GM12865 (cell line): ENCODE measurements around the gene SYAP1.
"Not testable (repeated sequence)": the region's sequence is repeated elsewhere in the genome, so short reads cannot be mapped to it uniquely, and the experiment has no call there.

Experiments
- DNase-seq: peaks from one replicate; pipeline ENCODE4 v3.0.0; 2010; ENCODE audit warnings: low read depth
- H3K4me3 ChIP-seq: 2 replicates; pipeline ENCODE4 v1.5.1; 2011; ENCODE audit warnings: mild to moderate bottlenecking, low read depth, low read length, control low read depth
- TF ChIP-seq, protein P1 (sequence below): IDR thresholded peaks from 2 replicates; pipeline ENCODE4 v1.5.1; 2011; ENCODE audit warnings: low read length, control low read depth, low read depth, inconsistent platforms; ENCODE audit not compliant: insufficient read depth; ENCODE audit errors: missing control alignments

Gene SYAP1

DNA sequence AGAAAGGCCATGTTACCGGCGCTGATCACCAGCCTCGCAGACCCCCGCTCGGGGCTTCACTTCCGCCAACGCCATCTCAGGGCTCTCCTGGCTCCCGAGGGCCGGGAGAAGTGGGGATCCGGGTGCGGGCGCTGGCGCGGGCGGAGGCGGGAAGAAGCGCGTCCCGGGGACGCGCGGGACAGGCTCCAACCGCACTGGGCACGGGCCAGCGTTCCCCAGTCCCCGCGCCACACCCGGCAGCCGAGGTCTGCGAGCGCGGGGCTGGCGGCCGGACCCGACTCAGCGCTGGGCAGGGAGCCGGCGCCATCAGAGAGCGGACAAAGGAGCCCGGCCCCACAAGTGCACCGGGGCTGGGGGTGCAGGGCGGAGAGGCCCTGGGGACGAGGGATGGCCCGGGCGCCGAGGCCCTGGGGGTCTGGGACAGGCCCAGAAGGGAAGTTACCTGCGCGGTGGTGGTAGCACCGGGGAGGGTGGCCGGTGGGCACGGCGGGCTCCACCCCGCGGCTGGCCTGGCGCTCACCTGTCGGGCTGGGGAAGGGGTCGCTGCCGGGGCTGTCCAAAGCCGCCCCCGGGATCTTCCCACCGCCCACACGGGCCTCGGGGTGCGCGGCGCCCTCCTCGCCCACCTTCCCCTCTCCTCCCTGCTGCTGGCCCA lies 7.4 kb upstream of the SYAP1 start:
- peak; percentile 12 for DNase-seq
- H3K4me3 ChIP-seq: peak overlapping the region; percentile 68

GRCh38 chrX:16712548-16713155 lies 6.8 kb upstream of the SYAP1 start, which contains the start of gene CTPS2:
Gene CTPS2, minus strand, starts transcription at chrX:16712669. Its CDS starts 9,767 bp downstream, at chrX:16702902.
- TF ChIP-seq, protein P1, sequence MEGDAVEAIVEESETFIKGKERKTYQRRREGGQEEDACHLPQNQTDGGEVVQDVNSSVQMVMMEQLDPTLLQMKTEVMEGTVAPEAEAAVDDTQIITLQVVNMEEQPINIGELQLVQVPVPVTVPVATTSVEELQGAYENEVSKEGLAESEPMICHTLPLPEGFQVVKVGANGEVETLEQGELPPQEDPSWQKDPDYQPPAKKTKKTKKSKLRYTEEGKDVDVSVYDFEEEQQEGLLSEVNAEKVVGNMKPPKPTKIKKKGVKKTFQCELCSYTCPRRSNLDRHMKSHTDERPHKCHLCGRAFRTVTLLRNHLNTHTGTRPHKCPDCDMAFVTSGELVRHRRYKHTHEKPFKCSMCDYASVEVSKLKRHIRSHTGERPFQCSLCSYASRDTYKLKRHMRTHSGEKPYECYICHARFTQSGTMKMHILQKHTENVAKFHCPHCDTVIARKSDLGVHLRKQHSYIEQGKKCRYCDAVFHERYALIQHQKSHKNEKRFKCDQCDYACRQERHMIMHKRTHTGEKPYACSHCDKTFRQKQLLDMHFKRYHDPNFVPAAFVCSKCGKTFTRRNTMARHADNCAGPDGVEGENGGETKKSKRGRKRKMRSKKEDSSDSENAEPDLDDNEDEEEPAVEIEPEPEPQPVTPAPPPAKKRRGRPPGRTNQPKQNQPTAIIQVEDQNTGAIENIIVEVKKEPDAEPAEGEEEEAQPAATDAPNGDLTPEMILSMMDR: no peak
- DNase-seq: peak; percentile 79
- H3K4me3 ChIP-seq: peak within 1 kb of the TSS; percentile 68

More for the DNA sequence above, 7.4 kb upstream of the SYAP1 start:
- TF ChIP-seq, protein P1: no peak

GRCh38 chrX:16714504-16714903 lies 4.9 kb upstream of the SYAP1 start:
- no peak overlapping the region for H3K4me3 ChIP-seq
- no peak for DNase-seq
- TF ChIP-seq, protein P1: no peak

- not testable (repeated sequence) for H3K4me3 ChIP-seq, DNase-seq
These were observed 3.8 kb upstream of the SYAP1 start for GRCh38 chrX:16715638-16716037.

- H3K4me3 ChIP-seq, DNase-seq: not testable (repeated sequence)
These were observed 3.0 kb upstream of the SYAP1 start for GRCh38 chrX:16716451-16716850.

DNA sequence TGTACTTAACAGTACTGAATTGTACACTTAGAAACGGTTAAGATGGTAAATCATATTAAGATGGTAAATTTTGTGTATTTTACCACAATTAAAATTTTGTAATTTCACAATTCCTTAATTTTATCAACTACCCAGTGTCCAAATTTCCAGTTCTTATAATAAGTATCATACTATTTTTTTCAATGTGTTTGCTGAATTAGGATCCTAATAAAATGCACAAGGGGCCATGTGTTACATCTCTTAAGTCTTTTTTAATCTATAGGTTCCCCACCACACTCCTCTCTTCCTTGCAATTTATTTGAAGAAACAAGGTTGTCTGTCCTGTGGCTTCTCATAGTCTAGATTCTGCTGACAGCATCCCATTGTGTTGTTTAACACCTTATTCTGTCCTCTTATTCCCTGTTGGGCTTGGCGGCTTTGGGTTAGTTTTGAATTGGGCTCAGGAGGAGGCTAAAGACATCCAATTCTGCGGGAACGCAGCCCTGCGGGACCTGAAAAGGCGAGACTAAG lies 533 bp upstream of the SYAP1 start:
- TF ChIP-seq, protein P1: no peak
- DNase-seq: no peak
- peak overlapping the region; percentile 91 for H3K4me3 ChIP-seq

DNA sequence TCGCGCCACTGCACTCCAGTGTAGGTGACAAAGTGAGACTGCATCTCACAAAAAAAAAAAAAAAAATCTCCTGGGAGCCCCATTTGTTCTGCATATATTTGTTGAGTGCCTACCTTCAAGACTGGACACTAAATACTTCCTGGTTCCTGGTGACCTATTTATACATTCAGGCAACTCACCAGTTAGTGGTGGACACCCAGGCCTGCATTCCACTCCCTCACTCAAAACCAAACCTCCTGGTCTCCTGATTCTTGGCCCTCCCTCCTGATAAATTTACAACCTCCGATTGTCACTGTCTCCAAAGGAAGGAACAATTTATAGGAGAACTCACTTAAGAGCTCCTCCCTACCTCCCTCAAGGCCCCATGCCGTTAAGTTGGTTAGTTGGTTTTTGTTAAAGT lies 3.1 kb downstream of the SYAP1 start:
- TF ChIP-seq, protein P1: no peak
- no peak overlapping the region for H3K4me3 ChIP-seq
- DNase-seq: no peak

DNA sequence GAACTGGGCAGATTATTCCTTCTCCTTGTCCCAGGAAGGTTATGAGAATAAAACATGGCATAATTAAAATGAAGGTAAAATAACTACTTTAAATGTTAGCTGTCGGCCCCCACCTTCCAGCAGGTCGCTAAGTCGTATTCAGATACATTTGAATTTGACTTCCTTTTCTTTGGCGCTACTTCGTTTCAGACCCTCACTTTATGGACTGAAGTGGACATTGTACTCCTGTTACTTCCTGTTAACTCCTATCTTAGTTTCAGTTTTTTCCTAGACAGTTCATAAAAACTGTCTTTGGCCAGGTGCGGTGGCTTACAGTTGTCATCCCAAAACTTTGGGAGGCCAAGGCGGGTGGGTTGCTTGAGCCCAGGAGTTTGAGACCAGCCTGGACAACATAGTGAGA lies 5.7 kb downstream of the SYAP1 start:
- no peak for DNase-seq
- H3K4me3 ChIP-seq: no peak overlapping the region

GRCh38 chrX:16726347-16726988 lies 7.1 kb downstream of the SYAP1 start:
- DNase-seq, H3K4me3 ChIP-seq: not testable (repeated sequence)

More for the DNA sequence above, 5.7 kb downstream of the SYAP1 start:
- TF ChIP-seq, protein P1: no peak
